NCI-H2107 treated with DMSO at 0.1 percent for 48 hours (cell line): ENCODE measurements around the gene TLK2.
A peak's percentile ranks its signal among the peaks of the same experiment; 100 is the strongest.

ENCODE experiments used
- DNase-seq: peaks from one replicate; lab custom pipeline; 2025; ENCODE audit not compliant: unreplicated experiment; lab: John Stamatoyannopoulos, UW

The TLK2 gene

DNA sequence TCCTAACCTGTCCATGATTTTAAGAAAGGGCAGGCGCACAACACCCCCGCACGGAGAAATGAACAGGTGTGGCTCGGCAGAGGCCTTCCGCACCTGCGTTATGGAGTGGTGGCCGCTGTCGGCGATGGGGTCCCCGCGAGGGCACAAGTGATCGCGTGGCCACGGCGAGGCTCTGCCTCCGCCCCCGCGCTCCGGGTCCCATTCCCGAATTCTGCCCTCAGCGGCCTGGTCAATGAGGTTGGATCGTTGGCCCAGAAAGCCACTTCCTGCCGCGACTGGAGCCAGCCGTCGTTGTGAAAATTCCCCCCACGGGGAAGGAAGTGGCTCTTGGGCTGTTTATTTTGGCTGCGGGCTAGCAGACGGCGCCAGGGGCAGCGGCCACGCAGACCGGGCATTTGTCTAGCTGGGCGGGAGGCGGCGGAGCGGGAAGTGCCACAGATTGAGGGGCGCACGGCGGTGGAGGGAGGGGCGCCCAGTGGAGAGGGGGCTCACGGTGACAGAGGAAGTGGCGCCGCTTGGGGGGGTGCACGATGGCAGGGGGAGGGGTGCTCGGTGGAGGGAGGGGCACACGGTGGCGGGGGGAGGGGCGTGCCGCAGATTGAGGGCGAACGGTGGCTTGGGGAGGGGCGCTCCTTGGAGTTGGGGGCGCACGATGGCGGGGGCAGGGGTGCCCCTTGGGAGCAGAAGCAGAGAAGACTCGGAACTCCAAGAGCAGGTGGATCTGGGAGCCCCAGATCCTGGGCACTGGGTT lies 173.8 kb downstream of the TLK2 start:
- no peak for DNase-seq

GRCh38 chr17:62653002-62653825 lies 174.6 kb downstream of the TLK2 start:
- DNase-seq, result peak; percentile 76

DNA sequence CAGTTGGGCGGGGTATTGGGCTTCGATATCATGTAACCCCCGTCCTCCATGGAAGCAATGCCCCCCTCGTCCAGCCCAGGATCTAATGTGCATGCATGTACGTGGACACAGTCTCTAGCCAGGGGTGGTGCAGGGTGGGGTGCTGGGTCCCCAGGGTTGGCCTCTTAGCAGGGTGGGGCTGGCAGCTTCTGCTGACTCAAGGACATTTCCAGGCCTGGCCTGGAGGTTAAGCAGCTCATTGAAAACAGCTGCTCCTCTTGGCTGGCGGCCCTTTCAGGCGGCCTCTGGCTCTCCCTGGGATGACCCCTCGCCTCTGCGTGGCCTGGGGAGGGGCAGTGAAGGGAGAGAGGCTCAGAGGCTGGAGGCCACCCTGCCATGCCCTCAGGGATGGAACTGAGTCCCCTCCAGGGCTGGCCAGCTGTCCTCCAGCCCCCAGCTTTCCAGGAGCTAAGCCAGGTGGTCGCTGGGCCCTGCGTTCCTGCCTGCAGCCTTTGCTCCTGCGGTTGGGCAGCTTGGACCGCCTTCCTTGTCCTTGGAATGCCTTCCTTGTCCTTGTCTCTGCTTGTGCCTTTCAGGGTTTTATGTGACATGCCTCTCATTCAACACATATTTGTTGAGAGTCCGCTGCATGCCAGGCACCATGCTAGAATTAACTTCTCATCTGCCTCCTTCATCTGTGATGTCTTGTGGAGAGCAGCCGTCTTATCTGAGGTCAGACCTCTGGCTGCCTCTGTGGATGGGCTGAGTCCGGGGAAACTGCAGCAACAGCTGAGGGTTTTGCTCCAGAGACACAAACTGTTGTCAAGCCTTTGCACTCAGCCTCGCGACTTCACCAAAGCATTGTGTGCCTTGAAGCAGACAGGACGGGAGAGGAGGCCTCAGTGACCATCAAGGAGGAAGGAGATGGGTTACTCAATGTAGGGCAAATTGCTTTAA lies 175.5 kb downstream of the TLK2 start:
- DNase-seq, result no peak

DNA sequence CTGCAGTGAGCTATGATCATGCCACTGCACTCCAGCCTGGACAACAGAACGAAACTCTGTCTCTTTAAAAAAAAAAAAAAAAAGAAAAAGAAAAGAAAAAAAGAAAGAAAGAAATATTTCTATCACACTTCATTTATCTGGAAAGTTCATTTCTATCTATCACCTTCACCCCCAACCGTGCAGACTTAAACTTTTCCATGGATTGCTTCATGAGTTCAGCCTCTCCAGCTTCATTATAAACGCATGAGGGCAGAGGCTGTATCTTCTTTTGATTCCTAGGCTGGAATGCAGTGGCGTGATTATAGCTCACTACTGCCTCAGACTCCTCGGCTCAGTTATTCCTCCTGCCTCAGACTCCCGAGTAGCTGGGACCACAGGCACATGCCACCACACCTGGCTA lies 177.0 kb downstream of the TLK2 start:
- no peak for DNase-seq

- DNase-seq, result no peak
These were observed 177.8 kb downstream of the TLK2 start for GRCh38 chr17:62656446-62656845.

DNA sequence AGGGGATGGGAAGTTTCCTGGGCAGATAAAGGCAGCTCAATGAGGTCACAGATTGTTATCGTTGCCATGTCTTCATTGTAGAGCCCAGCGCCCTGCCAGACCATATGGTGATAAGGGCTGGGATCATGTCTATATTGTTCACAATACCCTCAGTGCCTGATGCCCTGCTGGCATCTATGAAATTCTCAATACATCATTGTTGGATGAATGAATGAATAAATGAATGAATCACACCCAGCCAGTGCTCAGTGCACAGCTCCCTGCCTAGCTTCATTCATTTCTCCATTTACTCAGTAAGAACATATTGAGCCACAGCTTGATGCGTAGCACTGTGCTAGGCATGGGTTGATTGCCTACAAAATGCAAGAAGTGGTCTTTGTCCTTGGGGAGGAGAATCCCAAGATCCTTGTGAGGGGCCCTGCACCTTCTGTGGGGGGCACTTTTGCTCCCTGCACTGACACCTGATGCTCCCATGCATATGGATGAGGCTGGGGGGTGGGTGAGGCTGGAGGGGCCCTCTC lies 178.6 kb downstream of the TLK2 start:
- DNase-seq, result no peak

DNA sequence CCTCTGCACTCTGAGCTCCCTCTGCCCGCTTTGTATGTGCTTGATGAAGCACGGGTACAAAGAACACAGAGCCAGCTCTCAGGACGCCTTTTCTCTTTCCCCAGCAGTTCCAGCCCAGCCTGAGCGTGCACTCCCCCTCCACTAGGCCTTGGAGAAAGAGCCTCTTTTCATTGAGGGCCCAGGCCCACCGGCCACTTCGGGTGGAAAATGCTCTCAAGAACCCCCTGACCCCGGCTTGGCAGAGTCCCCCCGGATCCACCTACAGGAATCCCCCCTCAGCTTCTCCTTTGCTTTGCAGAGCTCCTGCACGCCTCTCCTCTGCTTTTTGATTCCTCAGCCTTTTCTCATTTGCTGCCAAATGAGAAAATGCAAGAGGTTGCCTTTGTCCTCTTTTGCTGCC lies 179.1 kb downstream of the TLK2 start:
- no peak for DNase-seq

DNA sequence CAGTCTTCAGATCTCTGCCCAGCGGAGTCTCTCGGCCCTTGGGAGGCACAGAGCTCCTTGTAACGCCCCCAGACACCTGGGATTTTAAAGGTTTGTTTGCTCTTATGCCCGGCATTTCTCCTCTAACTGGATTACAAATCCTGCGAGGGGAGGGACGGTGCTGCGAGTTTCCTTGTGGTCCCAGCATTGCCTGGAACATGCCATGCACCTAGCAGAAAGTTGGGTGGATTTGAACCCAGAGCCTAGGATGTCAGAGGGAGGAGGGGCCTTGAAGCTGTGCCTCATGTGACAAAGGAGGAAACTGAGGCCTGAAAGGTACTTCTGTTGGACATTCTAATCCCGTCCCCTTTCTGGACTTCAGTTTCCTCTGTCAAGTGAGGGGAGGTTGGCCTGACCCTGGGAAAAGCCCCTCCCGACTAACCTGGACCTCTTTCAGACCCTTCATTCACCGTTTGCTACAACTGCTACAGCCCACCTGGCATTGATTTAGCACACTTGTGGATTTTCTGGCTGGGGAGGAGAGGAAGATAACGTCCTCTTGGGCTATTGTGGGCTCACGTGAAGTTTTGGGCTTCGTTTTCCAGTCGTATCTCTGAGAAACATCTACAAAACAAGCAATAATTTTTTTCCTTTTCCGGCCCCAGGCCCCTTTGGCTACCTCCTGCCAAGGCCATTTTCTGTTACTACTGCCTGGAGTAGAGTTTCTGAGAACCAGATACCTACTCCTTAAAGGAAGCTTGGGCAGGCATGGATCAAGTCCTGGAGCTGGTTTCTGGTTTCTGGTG lies 179.7 kb downstream of the TLK2 start:
- no peak for DNase-seq

DNA sequence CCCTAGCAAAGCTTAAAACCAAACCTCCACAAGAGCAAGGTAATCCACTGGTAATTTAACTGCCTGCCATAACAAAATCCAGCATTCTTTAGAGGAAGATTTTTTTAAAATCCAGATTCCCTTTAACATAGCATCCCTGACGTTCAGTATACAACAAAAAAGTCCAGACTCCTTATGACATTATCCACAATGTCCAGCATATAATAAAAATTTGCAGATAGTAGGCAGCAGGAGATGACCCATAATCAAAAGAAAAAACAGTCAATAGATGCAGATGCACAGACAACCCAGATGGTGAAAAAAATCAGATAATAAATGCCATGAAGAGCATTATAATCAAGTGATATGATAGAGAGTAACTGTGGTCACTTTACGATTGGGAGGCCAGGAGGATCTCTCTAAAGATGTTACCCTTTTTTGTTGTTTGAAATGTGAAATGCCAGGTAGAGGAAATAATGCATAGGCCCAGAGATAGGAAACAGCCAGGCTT lies 182.0 kb downstream of the TLK2 start:
- DNase-seq, result no peak

DNA sequence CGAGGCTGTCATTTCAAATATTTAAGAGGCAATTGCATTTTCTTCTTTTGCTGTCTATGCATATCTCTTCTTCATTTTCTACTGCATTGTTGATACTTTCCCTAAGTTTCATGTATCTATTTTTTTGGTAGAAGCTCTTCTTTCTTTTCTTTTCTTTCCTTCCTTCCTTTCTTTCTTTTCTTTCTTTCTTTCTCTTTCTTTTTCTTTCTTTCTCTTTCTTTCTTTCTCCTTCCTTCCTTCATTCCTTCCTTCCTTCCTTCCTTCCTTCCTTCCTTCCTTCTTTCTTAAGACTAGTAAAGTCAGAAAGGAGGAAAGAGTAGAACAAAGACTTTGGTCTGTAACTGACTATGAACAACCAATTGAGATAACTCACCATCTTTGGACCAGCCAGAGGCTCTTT lies 182.7 kb downstream of the TLK2 start:
- no peak for DNase-seq

DNA sequence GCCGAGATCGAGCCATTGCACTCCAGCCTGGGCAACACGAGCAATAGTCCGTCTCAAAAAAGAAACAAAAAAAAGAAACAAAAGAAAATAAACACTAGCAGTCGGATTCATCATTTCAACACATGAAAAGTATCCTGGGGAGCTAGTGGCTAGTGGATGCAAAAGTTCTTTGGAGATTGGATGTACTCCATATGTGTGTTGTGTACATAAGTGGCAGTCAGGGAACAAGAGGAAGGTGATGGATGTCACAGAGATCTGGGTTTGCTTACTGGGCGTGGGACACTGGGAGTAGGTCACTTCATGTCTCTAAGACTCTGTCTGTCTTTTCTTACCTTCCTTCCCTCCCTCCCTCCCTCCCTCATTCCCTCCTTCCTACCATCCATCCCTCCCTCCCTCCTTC lies 184.2 kb downstream of the TLK2 start:
- no peak for DNase-seq
